Stimulated activated CD8-positive, alpha-beta memory T cell treated with anti-CD3 and anti-CD28 coated beads, Interleukin-15, amount 100 ng/mL, for 48 hours (primary cell): ENCODE results near the gene EPS8L1.

Experiments used
- DNase-seq, 2 donors: peaks; one replicate each; pipeline ENCODE4 v3.0.0-alpha.2; 2020; ENCODE audit warnings: low read depth in 2 of 2

The EPS8L1 gene

DNA sequence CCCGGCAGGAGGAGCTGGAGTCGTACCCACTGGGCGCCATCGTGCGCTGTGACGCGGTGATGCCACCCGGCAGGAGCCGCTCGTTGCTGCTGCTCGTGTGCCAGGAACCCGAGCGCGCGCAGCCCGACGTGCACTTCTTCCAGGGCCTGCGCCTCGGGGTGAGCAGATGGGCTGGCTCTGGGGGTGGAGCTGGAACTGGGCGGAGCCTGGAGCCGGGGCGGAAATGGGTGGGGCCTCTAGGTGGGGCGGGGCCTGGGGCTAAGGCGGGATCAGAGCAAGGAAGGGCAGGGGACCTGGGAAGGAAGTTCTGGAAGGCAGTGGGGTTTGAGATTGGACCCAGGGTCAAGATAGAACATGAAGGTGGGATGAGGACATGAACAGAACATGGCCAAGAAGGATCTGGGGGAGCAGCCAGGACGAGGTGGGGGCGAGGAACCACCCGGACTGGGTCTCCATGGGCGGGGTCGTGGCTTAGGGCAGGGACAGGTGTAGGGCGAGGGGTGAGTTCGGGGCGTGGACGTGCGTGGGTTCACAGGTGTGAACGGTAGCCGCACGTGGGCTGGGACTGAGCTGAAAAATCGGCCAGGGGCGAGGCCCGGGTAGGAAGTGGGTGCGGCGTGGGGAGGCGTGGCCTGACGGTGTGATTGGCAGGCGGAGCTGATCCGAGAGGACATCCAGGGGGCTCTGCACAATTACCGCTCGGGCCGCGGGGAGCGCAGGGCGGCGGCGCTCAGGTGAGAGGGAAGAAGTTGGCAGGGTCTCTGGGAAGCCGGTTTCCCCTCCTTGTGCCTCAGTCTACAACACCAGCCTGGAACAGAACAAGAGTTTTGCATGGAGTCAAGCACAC lies 4.7 kb downstream of the EPS8L1 start:
- DNase-seq = peak; percentile 47 to 60

DNA sequence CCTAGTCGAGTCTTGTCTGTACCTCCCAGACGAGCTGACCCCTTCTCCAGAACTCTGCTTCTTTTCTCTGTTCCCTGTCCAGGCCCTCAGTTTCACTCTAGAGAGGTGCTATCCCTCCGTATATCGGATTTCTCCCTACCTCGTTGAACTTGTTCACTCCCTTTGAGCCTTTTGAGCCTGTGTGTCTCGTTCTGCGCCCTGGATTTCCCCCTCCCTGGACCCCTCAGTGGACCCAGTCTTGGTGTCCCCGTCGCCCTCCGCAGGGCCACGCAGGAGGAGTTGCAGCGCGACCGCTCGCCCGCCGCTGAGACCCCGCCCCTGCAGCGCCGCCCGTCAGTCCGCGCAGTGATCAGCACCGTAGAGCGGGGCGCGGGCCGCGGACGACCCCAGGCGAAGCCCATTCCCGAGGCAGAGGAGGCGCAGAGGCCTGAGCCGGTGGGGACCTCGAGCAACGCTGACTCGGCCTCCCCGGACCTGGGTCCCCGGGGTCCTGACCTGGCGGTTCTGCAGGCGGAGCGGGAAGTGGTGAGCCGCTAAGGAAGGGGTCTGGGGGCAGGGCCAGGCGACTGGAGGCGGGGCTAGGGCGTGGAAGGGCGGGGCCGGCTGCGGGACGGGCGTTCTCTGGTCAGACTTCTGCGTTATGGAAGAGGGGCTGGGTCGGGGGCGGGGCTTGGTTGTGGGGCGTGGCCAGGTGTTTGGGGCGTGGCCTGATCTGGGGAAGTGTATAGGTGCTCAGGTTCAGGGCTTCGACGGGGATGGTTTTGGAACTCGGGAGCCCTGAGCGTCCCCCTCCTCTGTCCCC lies 5.5 kb downstream of the EPS8L1 start:
- DNase-seq = peak; percentile 84 to 86

DNA sequence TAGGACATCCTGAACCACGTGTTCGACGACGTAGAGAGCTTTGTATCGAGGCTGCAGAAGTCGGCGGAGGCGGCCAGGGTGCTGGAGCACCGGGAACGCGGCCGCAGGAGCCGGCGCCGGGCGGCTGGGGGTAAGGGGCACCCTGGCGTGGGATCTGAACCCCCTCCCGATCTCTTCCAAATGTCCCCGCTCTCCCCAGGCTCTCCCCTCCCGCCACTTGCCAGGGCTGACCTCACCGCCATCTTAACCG lies 6.0 kb downstream of the EPS8L1 start:
- DNase-seq = no peak

DNA sequence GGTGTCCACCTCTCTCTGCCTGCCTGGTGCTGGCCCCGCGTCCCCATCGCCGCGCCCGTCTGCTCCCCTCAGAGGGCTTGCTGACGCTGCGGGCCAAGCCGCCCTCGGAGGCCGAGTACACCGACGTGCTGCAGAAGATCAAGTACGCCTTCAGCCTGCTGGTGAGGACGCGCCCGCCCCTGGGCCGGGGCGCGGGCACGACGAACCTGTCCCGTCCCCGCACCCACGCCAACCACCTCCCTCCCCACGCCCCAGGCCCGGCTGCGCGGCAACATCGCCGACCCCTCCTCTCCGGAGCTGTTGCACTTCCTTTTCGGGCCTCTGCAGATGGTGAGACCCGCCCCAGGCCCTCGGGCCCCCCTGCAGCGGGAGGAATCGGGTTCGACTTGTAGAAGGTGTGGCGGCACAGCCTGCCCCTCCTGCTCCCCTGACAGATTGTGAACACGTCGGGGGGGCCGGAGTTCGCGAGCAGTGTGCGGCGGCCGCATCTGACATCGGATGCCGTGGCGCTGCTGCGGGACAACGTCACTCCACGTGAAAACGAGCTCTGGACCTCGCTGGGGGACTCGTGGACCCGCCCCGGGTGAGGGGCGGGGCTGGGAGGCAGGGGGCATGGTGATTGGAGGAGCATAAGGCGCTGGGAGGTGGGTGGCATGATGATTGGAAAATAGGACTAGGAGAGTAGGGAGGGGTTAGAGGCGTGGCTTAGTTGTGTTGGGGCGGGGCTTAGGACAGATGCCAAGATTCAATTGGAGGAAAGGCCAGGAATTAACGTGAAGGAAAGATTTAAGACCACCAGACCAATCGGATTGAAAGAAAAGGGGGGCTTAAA lies 6.6 kb downstream of the EPS8L1 start:
- DNase-seq = peak in 1 of 2 donors; percentile 42

DNA sequence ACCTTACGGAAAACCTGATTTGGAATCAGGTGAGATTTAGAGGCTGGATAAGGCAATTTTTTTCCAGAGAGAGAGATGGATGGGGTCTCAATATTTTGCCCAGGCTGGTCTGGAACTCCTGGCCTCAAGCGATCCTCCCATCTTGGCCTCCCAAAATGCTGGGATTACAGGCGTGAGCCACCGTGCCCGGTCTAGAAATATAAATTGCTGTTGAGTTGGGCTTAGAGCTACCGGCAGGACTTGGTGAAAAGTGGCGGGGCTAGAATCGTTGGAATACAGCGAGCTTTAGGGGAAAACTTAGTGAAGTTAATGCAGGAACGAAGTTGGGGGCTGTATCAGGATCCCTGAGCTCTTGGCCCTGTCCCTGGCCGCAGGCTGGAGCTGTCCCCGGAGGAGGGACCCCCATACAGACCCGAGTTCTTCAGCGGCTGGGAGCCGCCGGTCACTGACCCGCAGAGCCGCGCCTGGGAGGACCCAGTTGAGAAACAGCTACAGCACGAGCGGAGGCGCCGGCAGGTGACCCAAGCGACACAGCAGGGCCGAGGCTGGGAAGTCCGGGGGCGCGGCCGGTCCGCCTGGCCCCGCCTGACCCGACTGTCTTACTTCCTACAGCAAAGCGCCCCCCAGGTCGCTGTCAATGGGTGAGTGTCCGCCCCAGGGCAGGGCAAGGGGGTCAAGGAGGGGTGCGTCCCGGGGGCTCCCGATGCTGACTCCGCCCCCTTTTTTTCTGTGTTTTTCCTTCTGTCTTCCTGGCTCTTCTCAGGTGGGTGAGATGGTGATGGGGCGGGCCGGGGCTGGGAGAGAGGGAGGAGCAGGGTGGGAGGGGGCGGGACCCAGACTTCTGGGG lies 7.6 kb downstream of the EPS8L1 start:
- no peak for DNase-seq

DNA sequence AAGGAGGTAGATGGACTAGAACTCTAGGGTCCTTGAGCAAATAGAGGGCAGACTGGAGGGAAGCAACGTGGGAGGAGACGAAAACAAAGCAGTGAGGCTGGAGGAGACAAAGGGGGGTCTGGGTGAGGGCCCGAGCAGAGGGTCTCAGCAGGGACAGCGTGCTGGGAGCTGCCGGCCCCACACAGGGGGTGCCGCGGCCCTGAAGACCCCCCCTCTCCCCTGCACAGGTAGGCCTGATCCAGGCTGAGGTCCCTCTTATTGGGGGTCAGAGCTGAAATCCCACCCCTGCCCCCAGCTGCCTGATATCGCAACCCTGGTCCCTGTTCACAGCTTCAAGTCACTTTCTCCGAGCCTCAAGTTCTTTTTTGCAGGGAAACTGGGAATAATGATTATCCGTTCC lies 8.7 kb downstream of the EPS8L1 start:
- no peak for DNase-seq

DNA sequence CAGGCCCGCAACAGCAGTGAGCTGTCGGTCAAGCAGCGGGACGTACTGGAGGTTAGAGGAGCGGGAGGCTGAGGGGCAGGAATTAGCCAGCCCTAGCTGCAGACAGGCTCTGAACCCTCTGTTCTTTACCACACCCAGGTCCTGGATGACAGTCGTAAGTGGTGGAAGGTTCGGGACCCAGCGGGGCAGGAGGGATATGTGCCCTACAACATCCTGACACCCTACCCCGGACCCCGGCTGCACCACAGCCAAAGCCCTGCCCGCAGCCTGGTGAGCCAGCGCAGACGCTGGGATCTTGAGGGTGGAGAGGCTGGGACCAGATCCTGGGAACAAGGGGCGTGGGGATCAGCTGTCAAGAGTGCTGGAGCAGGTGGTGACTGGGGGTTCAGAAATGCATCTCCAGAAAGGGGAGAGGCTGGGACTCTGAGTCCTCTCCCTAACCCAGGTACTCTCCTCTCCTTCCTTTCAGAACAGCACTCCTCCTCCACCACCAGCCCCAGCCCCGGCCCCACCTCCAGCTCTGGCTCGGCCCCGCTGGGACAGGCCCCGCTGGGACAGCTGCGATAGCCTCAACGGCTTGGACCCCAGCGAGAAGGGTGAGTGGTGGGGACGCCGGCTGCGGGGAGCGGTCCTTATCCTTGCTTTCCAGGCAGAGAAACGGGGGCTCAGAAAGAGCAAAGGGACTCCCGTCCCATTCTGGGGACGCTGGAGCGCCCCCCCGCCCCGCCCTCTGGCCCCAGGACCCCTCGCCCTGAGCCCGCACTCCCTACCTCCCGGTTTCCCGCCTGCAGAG lies 10.4 kb downstream of the EPS8L1 start:
- DNase-seq = no peak

DNA sequence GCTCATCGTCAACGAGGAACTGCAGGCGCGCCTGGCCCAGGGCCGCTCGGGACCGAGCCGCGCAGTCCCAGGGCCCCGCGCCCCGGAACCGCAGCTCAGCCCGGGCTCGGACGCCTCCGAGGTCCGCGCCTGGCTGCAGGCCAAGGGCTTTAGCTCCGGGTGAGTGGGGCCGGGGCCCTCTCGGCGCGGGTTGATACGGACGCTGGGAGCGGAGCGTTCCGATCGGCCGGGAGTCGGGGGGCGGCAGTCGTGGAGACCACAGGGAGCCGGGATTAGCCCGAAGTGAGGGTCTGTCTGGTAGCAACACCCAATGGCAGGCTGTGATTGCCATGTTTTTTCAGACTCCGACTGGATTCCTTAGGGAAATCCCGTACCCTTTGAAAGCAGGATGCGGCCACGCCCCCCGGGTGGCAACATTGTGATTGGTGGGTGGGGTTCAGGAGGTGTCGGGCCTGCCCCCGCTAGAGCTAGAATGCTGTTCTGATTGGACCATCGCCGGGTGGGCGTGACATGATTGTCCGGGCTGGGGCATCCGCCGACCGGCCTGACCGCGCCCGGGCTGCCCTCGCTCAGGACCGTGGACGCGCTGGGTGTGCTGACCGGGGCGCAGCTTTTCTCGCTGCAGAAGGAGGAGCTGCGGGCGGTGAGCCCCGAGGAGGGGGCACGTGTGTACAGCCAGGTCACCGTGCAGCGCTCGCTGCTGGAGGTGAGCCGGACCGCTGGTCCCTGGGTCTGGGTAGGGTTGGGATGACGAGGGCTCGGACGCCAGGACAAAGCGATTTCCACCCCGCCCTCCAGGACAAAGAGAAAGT lies 11.3 kb downstream of the EPS8L1 start:
- DNase-seq = peak in 1 of 2 donors; percentile 43

DNA sequence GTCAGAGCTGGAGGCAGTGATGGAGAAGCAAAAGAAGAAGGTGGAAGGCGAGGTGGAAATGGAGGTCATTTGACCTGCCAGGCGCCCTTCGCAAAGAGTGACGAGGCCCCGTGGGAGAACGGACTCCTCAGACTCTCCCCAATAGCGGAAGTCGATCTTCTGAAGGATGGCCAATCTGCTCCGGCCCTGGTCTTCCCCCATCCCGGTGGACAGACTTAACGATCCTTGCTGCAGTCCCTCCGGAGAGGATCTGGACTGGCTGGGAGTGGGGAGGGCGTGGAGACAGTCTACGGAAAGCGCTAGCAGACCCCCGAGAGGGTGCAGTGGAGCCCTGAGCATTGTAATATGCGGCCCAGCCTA lies 11.9 kb downstream of the EPS8L1 start:
- no peak for DNase-seq

DNA sequence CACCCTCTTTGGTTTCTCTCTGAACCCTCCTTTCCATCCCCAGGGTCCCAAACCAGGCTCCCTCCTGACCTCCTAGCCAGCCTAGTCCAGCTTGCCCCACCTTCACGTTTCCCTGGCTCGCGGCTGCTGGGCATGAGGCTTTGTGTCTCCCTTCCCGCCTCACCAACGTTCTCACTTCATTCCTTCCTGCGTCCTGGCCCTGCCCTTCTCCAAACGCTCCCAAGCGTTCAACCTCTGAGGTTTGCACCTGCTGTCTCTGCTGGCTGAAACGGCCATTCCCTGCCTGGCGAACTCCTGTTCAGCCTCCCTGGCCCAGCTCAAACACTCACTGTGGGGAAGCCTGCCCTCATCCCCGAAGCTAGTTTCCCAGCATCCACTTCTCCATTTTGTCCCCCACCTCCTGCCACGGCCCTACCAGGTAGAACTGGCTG lies 12.4 kb downstream of the EPS8L1 start:
- DNase-seq = no peak

DNA sequence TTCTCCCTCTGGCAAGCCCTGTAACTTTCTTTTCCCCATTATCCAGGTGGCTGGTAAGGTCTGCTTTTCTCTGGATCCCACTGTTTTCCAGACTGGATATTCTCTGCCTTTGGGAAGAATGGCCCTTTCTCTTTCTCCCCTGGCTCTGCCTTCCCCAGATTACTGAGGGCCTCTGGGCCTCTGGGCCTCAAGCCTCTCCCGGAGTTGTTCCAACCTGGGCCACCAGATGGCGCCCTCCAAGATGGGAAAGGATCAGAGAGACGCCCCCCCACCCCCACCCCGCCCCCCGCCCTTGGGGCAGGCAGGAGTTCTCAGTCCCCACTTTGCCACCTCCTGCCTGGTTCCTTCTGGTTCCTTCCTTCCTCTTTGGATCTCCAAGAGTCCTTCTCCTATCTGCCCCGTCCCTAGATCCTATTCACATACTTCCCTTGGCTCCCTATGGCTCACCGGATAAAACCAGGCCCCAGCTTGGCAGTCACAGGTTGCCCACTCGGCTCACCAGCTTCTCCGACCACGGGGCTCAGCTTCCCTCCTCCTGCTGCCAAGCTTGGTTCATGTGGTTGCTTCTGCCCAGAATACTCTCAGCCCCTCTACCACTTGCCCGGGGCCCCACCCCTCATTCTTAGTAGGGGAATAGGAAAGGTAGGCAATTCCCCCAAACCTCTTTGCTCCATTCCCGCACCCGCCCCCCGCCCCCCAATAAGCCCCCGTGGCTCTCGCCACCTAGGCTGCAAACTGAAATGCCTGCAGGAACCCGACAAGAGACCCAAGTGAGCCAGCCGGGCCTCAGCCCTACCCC lies 13.1 kb downstream of the EPS8L1 start:
- peak; percentile 59 to 64 for DNase-seq

DNA sequence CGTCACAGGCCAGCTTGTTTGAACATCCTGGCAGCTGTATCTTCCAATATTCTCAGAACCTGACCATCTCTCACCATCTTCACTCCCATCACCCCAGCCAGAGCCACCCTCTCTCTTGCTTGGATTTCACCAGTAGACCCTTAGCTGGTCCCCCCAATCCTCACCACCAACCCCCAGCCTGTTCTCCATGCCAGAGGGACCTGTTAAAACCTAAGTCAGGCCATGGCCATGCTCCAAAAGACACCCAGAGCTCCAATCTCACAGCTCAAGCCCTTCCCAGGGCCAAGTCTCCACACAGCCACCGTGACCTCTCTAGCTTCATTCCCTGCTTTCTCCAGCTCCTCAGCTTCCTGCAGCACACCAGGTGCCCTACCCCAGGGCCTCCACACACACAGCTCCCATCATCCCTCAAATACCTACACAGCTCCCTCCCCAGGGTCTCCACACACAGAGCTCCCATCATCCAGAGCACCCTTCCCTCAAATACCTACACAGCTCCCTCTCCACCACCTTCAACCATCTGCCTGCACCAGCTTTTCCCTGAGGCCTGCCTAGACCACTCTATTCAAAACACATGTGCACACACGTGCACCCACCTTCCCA lies 13.8 kb downstream of the EPS8L1 start:
- no peak for DNase-seq

DNA sequence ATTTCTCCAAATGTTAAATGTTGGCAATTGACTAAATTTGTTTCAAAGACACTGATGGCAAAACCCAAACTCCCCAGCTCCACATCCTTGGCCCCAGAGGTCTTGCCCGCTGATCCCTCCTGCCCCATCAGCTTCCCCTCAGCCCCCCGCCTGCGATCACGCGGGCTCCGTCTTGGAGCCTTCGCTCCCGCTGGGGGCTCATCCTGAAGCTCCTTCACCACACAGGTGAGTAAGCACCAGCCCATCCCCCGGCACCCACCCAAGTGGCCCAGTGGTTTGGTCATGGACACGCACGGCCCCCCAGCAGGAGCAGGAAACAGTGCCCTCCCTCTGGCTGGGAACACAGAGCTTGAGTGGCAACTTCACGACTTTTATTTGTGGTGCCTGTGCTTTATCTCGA lies 14.9 kb downstream of the EPS8L1 start:
- no peak for DNase-seq

DNA sequence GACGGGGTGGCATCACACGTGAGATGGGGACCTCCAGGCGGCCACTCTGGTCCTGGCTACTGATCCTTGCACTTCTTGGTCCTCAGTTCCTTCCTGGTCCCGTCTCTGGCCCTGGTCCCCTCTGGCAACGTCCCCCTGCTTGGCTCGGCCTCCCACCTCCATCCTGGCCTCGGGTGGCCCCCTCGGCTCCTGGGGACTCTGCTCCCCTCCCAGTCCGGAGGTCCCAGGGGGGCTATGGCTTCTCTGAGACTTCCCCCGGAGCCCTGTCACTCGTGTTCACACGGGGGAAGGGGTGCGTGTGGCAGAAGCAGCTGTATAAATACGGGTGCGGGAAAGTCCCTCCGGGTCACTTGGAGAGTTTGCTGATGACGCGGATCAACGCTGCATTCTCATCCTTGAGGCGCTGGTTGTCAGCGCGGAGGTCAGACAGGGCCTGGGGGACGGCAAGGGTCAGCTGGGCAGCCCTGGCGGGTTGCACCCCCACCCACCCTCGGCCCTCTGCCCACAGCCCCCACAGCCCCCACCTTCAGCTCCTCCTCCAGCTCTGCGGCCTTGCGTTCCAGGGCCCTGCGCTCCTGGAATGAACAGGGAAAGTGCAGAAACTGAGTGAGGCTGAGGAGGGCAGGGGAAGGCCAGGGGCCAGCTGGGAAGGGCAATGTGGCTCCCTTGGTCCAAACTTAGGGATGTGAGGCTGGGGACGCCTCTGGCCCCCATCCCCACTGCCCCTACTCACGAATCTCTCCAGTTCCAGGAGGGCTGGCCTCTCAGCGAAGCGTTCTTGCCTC lies 15.6 kb downstream of the EPS8L1 start:
- no peak for DNase-seq

DNA sequence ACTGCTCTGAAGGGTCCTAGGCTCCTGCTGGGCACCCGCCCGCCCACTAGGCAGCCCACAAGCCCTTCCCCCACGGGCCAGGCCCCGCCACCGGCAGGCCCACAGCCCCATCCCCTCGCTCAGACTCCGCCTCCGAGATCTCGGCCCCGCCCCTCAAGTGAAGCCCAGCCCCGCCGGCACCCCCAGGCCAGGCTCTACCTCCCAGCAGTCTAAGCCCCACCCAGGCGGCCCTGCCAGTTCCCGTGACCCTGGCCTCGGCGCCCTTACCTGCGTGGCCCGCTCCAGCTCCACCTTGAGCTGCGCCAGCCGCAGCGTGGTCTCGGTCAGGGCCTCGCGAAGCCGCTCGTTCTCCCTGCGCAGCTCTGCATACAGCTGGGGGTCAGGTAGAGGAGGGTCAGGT lies 16.3 kb downstream of the EPS8L1 start:
- DNase-seq = no peak

DNA sequence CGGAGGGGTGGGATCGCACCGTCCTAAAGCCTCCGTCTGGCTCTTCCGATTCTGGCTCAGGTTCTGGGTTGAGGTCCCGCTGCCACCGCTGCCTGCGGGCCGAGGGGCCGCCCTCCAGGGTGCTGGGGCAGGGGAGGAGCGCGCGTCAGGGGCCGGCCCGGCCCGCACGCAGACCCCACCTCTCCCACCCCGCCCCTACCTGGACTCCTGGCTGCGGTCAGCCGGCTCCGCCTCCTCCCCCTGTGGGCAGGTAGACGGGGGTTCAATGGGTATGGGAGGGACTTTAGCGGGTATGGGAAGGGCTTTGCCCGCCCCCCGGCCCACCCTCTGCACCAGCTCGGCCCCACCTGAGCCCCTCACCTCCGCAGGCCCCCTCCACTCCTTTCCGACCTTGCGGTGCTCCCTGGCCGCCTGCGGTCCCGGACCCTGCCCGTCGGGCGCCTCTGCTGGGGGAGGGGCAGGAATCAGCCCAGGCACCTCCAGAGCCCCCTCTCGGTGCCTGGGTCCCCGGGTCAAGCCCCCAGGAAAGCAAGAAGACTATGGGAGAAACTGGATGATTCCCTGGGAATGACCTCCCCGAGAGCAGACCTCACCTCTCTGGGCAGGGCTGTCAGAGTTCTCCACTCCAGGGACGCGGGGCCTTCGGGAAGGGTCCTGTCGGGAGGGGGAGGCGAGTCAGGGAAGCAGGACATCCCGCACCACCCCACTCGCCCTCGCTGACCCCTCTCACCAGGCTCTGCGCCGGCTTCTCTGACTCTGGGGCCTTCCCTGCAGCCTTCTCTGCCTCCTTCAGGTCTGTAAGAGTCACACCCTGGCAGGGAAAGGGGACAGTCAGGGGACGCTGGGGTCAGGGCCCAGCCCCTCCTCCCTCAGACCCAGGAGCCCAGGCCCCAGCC lies 17.0 kb downstream of the EPS8L1 start:
- DNase-seq = no peak
